ENCODE measurements around the gene DCK.
"Not testable (repeated sequence)": the region's sequence is repeated elsewhere in the genome, so short reads cannot be mapped to it uniquely, and the experiment has no call there.

- not testable (repeated sequence) for TF ChIP-seq FOXA1 (IDR thresholded peaks at IDR 0.05); SP1 (IDR thresholded peaks at IDR 0.05); TARDBP (IDR thresholded peaks at IDR 0.05); FOXM1 (IDR thresholded peaks at IDR 0.05; ENCODE audit: borderline replicate concordance); SUZ12 (IDR thresholded peaks at IDR 0.05); L3MBTL2 (conservative IDR thresholded peaks at IDR 0.05); FOXK2 (IDR thresholded peaks at IDR 0.05); LEF1 (IDR thresholded peaks at IDR 0.05; ENCODE audit: borderline replicate concordance)
Observed at GRCh38 chr4:71005025-71005424, 11.6 kb downstream of the DCK start.

Measured in HEK293T (cell line).